T1000 (cell line): Measurements from ENCODE around the gene PXMP2.
"Not testable (repeated sequence)": the region's sequence is repeated elsewhere in the genome, so short reads cannot be mapped to it uniquely, and the experiment has no call there.

Experiments
- DNase-seq: peaks from one replicate; lab custom pipeline; 2025; ENCODE audit warnings: mixed read lengths; lab: John Stamatoyannopoulos, UW

PXMP2 gene

DNA sequence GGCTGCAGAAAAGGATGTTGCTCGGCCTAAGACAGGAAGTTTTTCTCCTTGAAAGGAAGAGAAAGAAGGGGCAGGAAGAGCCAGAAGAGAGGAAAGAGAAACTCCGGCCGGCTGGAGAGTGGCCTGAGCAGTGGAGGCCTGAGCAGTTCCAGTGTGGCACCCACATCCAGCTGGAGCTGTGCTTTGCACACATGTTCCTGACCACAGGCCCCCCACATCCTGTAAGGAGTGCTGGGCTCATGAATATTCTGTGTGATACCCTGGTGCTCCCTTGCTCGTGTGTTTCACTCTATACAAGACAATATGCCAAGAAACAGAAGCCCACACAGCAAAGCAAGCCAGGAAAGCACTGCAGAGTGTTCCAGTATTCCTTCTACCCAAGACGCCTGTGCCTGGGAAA is 27.3 kb upstream of the PXMP2 start:
- DNase-seq = no peak

DNA sequence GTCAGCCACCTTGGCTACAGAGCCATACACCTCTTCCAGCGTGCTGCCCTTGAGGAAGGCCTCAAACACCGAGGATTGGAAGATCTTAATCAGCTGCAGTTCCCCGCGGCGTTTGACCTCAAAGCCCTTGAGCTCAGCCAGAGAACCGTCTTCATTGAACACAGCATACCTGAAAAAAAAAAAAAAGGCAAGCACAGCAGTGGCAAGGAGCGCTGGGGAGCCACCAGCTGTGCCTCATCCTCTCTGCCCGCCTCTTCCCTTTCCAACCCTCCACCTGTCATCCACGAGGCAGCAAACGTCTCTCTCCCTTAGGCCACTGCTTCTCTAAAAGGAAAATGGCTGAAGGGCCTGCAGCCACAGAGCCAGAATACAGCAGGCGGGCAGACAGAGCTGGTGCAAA is 26.4 kb upstream of the PXMP2 start:
- no peak for DNase-seq

GRCh38 chr12:132661972-132662371 is 25.4 kb upstream of the PXMP2 start:
- no peak for DNase-seq

DNA sequence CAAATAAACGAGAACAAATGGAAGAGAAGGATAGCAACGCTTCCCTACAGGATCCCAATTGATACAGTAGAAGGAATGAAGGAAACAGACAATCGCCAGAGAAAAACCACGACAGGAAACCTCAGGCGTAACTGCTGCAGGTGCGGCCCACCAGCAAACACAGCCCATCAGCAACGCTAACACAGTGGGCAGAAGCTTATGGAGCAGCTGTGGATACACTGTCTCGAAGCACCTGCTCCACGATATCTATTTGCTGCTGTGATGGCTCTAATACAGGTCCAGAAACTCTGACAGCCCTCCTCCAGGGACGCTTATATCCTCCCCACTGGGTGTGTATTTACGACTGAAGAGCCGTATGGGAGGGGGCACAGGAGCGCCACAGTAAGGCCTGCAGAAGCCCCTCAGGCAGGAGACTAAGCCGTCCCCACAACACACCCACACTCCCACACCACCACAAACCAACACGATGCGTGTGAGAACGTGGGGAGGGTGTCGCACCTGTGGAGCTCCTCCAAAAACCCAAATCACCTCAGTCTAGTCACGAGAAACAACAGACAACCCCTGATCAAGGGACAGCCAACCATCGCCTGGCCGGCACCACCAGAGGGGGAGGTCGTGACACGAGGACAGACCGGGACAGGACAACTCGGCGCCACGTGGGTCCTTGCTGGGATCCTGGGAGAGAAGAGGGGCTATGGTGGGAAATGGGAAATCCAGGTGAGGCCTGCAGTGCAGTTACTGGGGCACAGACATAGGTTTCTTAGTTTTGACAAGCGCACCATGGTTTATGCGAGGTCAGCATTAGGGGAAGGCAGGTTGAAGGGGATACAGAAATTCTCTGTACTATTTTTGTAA is 24.3 kb upstream of the PXMP2 start:
- DNase-seq = no peak

- no peak for DNase-seq
Observed at GRCh38 chr12:132664206-132665148, 22.9 kb upstream of the PXMP2 start.

DNA sequence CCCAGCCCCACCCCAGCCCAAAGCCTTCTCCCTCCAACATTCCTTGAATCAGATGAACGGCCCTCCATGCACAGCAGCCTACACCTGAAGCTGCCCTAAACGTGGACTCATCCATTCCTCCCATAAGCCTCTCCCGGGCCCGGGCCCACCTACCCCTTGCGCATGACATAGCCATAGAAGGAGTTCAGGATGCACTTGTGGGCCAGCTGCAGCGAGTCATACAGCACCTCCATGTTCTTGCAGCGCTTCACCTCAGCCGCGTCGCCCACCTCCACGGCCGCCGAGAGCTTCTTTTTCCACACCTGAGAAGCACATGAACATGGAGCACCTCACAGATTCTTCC is 22.3 kb upstream of the PXMP2 start:
- no peak for DNase-seq

GRCh38 chr12:132665794-132666193 is 21.6 kb upstream of the PXMP2 start:
- DNase-seq = no peak

DNA sequence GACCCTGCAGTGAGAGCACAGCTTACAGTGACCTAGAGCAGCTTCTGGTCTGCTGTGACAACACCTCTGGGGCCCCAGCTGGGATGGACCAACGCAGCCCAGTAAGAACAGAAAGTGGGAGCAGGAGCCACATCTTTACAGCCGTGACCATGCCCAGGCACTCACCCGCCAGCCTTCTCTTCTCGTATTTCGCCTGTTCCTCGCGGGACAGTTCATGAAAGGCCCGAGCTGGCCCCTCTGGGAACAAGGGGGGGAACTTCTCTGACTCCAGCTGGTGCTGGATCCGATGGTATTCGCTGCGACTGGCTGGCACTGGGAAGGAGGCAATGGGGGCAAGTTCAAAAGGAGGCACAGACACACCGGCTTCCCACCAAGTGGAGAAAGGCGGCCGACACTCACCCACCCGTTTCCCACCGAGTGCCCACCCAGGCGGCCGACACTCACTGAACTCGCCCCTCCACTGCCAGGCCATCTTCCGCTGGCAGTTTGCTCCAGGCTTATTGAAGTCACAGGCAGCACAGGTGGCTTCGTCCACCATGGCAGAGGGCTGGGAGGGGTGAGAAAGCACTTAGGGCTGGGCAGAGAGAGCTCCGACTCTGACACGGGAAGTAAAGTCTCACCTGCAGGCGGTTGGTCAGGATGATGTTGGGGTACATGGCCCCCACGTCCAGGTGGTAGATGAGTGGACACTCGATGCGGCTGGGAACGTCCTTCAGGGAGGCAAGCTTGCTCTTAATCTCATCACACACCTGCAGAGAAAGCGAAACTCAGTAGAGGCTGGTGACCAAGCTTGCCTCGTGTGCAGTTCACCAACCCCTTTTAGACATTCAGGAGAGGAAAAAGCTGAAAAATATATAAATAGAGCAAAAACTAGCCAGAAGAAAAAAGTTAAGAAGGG is 18.9 kb upstream of the PXMP2 start:
- DNase-seq = no peak

DNA sequence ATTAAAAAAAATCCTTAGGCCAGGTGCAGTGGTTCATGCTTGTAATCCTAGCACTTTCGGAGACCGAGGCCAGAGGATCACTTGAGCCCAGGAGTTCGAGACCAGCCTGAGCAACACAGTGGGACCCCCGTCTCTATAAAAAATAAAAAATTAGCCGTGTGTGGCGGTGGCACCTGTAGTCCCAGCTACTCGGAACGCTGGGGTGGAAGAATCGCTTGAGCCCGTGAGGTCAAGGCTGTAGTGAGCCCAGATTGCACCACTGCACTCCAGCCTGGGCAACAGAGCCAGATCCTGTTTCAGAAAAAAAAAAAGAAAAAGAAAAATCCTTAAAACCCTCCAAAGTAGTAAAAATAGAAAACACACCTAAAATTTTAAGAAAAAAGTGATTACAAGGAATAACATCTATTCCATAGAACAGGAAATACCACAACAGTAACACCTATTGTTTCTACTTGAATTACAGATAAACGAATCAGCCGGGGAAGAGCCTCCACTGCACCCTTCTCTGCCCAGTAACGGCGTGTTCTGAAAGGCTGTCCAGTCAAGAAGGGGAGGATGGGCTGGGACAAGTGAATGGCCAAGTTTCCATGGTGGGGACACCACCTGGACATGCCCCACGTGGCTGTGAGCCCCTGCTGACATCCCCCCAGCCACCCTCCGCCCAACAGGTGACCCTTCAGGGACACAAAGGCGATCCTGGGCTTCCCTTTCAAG is 18.1 kb upstream of the PXMP2 start:
- no peak for DNase-seq

DNA sequence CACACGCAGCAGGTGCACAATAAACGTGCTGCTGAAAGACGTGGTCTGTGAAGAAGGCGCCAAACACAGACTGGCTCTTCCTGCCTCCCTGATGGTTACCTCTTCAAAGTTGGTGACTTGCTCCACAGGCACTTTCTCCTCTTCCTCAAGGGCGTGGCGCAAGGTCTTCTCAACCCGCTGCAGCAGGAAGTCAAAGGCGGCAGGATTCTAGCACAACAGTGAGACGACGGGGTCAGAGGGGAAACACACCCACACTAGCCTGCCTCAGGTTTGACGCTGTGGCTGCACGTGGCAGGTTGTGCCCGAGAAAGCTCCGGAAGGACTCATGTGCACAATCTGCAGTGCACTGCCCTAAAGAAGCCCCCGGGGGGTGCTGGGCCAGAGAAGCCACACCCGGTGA is 15.3 kb upstream of the PXMP2 start:
- DNase-seq = no peak

DNA sequence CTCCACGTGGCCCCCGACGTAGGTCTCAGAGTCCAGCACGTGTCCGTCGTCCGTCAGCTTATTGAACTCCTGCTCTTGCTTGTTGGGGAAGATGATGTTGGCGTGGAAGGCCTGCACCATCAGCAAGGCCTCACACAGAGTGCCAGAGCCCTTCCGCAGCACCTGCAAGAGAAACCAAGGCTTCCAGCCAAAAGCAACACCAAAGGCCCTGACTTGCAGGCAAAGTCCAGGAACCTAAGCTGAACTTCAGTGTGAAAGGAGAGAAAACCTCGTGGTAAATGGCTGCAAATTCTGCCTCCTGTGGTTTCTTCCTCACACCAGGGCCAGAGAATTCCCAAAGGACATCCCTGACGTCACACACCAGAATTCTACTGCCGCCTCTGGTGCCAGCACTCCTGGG is 14.7 kb upstream of the PXMP2 start:
- no peak for DNase-seq

DNA sequence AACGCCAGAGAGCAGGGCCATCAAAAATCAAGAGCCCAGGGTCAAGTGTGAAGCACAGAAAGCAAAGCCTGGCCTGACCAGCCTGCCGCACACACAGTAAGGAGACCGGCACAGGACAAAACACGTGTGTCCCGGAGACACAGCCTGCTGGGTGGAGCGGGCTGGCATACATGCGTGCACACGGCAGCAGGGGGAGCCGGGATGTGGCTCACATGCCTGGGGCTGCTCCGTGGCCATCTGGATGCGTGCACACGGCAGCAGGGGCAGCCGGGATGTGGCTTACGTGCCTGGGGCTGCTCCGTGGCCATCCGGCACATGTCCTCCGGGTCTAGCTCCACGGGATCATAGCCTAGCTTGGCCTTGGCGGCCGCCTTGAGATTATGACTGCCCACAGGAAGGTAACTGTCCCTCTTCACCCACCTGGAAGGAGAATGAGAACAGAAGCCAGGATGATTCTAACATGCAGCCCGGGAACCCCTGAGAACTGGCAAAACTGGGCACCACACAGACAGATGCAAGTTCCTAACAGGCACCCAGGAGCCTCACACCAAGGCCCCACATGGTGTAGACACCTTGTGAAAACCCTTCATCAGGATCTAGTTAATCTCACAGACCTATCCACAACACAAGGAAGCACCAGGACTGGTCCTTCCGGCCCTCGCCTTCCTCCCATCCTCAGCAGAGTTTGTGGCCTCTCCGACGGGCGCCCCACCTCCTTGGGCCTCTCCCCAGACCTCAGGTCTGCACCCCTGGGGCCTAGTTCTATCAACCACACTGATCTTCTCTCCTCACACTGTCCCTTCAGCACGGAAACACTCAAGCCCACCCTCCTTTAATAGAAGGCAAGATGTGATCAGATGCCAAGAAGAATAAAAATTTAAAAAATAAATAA is 13.9 kb upstream of the PXMP2 start:
- DNase-seq = no peak

- no peak for DNase-seq
Observed at GRCh38 chr12:132674561-132674960, 12.8 kb upstream of the PXMP2 start.

DNA sequence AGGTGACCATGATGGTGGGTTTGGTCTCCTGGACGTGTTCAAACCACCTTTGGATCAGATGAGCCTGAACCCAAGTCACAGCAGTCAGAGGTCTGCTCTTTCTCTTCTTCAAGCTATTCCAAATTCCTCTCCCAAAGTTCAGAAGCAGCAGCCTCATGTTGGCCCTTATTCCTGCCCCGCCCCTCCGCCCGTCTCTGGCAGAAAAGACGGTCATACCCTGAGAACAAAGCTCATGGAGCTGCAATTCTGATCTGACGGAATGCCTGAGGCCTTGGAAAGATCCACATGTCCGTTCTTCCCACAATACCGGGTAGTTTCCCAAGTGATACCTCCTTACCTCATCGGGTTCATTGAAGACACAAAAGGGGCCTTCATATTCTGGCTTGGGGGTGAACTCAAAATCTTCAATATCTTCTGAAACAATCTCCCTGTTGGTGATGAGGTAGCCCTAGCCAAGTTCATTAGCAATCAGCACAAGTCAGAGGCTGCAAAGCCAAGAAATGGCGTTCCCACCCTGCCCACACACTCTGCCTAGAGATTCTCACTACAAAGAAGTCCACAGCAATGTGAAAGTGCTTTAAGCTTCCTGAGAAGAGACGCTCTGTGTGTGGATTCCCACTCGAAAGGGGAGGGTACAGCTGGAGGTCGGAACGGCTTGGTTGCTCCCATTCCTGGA is 11.5 kb upstream of the PXMP2 start:
- DNase-seq = no peak

DNA sequence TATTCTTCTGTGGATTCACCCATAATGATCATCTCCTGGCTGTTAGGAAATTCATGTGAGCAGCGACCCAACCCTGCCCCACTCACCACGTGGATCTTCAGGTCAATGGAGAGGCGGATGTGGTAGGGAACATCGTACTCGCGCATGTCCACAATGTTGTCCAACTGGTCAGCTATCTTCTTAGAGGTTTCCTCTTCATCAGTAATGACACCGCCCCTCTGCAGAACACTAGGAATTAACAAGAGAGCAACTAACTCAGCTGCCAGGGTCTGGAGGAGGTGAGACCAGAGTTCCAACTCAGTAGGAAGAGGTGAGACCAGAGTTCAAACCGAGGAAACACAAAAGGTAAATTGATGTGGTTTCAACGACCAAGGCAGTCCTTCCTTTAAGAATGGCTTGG is 9.9 kb upstream of the PXMP2 start:
- no peak for DNase-seq

DNA sequence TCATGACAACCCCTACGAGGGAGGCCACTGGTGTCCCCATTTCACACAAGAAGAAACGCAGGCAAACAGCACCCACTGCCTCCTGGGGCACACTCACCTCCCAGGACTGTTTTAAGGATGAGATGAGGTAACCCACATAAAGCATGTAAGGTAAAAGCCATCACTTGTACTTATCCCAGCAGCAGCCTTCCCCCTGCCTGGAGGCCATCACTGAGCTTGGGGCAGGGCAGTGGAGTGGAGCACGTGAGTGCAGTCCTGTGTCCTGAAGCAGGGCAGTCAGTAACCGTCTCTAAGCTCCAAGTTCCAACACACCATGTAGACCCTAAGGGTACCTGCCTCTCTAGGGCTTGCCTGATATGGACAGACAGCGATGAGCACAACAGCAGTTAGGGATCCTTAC is 2.0 kb upstream of the PXMP2 start:
- no peak for DNase-seq

DNA sequence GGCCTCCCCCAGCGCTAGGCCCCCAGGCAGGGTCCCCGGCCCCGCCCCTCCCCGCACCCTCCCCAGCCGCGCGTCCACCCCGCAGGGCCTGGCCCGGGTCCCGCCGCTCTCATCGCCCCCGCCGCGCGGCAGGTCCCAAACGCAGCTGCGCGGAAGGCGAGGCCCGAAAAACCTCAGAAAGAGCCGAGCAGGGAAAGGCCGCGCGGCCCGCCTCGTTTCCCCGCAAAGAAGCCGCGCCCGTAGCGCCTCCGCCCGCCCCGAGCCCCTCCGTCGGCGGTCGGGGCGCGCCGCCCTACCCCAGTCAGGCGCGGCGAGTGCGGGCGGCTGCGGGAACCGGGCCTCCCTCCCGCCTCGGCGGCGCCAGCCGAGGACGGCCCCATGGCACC is 569 bp upstream of the PXMP2 start:
- DNase-seq = no peak

GRCh38 chr12:132689227-132689626 is 1.8 kb downstream of the PXMP2 start:
- DNase-seq = no peak

DNA sequence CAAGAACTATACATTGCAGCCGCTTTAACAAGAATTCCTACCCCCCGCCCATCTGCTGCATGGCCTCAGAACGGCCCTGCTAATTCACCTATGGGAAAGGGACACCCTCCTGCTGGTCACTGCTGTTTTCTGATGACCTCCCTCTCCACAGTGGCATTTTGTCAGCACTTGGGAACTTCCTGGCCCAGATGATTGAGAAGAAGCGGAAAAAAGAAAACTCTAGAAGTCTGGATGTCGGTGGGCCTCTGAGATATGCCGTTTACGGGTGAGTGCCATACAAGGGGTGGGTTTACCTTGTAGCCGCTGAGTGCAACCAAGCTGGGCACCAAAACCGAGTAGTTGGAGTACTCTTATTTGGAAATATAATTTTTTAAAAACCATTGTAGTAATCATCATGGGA is 2.7 kb downstream of the PXMP2 start:
- no peak for DNase-seq

- DNase-seq = not testable (repeated sequence)
Observed at GRCh38 chr12:132692030-132692429, 4.6 kb downstream of the PXMP2 start.
